Measurements from ENCODE around the gene ELOVL2. TPM values are rescaled to one million over a fixed set of nuclear protein-coding genes. Genes with fewer than 3 reads are reported as not detected.

ELOVL2 gene
- total RNA-seq, 1 donor from 2014 or later: 0.23 TPM

DNA sequence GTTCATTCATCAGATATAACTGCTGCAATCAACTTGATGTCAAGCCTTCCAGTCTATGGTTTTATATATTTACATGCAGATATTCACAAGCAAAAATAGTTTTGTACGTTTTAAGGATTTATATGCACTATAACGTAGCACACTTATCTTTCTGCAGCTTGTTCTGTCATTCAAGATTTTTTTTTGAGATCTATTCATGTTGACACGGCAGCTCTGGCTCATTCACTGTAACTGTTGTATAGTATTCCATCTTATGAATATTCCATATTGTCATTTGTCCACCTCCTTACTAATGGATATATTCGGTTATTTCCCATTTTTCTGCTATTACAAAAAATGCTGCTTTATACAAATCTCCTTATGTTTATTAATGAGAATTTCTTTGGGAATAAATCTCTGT is 13.2 kb downstream of the ELOVL2 start:
- H3K36me3 ChIP-seq: no peaks in the 10 kb centered on the region
- intact Hi-C loops (cut with DNase I): no loop called here
- ATAC-seq: no peak
- H3K4me1 ChIP-seq: no peaks in the 10 kb centered on the region
- peaks cover 12% of the 10 kb centered on the region for H3K27me3 ChIP-seq
- H3K4me3 ChIP-seq: no peak overlapping the region
- no peak for DNase-seq
- H3K27ac ChIP-seq: no peak overlapping the region
- TF ChIP-seq, protein P1, sequence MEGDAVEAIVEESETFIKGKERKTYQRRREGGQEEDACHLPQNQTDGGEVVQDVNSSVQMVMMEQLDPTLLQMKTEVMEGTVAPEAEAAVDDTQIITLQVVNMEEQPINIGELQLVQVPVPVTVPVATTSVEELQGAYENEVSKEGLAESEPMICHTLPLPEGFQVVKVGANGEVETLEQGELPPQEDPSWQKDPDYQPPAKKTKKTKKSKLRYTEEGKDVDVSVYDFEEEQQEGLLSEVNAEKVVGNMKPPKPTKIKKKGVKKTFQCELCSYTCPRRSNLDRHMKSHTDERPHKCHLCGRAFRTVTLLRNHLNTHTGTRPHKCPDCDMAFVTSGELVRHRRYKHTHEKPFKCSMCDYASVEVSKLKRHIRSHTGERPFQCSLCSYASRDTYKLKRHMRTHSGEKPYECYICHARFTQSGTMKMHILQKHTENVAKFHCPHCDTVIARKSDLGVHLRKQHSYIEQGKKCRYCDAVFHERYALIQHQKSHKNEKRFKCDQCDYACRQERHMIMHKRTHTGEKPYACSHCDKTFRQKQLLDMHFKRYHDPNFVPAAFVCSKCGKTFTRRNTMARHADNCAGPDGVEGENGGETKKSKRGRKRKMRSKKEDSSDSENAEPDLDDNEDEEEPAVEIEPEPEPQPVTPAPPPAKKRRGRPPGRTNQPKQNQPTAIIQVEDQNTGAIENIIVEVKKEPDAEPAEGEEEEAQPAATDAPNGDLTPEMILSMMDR (IDR thresholded peaks at IDR 0.05): no peak
- no peaks in the 10 kb centered on the region for H3K9me3 ChIP-seq

DNA sequence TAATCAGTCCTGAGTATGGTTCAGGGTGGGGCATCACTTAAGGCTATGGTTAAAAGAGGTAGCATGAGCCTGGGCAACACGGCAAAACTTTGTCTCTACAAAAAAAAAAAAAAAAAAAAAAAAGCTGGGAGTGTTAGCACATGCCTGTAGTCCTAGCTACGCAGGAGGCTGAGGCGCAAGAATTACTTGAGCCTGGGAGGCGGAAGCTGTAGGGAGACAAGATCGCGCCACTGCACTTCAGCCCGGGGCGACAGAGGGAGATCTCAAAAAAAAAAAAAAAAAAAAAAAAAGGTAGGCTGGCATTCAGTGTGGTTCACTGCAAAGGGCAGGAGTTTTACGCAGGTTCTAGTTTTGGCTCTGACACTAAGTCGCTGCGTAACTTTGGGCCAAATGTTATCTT is 15.1 kb downstream of the ELOVL2 start:
- TF ChIP-seq, protein P1 (IDR thresholded peaks at IDR 0.05): no peak
- H3K9me3 ChIP-seq: no peaks in the 10 kb centered on the region
- H3K27ac ChIP-seq: no peak overlapping the region
- H3K27me3 ChIP-seq: no peaks in the 10 kb centered on the region
- no peaks in the 10 kb centered on the region for H3K4me1 ChIP-seq
- no peaks in the 10 kb centered on the region for H3K36me3 ChIP-seq
- DNase-seq (no peak), ATAC-seq (no peak)
- intact Hi-C loops (cut with DNase I): no loop called here
- H3K4me3 ChIP-seq: no peak overlapping the region

DNA sequence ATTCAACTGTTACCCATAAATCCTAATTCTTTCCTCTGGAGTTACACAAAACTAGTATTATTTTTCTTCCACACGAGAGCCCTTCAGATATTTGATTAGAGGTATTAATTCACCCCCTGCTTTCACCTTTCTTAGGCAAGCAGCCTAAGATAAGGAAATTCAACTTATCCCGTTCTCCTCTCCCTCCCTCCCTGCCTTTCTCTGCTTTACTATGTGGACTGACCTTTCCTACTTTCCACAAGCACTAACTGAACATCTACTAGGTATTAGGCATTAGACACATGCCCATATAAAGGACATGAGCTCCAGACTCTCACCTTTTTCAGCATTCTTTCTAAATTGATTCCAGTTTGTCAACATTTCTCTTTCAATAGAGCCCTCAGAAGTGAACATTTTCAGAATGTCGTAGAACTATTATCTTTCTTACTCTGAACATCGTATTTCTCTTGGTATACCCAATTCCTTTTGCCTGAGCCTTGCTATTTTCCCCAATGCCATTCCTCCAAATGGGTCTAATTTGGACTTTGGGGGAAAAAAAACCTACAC is 16.5 kb downstream of the ELOVL2 start:
- H3K4me1 ChIP-seq: no peaks in the 10 kb centered on the region
- H3K36me3 ChIP-seq: no peaks in the 10 kb centered on the region
- no peak overlapping the region for H3K4me3 ChIP-seq
- TF ChIP-seq, protein P1 (IDR thresholded peaks at IDR 0.05): no peak
- no peaks in the 10 kb centered on the region for H3K27me3 ChIP-seq
- no peaks in the 10 kb centered on the region for H3K9me3 ChIP-seq
- H3K27ac ChIP-seq: no peak overlapping the region
- DNase-seq (no peak), ATAC-seq (no peak)
- intact Hi-C loops (cut with DNase I): no loop called here

DNA sequence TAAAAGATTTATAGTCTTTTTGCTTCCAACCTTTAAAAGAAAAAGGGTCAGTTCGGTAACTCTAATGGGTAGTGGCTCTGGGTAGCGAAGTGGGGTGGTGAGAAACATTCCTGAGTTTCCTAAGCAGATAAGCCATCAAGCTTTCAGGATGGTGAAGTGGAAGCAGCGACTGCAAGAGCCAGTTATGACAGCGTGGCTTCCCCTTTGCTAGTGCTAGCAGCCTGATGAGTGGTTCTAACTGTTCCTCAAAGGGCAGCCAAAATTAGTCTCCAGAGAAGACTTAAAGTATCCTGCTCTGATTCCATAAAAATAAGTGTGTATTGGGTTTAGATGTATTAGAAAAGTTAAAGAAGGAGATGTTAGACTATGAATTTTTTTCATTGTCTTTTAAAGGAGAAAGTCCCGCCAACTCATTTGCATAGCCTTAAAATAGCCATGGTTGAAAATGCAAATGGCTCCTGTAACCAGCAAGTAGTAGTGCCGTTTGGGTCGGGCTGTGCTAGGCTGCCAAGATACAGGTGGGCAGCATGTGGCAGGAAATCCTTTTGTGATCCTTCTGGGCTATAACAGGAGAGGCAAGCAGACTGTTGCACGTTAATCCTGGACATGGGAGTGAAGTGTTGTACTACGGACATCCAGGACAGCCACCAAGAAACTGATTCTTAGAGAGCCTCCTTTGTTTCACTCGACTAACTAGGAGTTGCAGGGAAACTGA is 18.0 kb downstream of the ELOVL2 start:
- DNase-seq (no peak), ATAC-seq (no peak)
- Histone ChIP-seq H3K4me3 (no peak overlapping the region), H3K27me3 (no peaks in the 10 kb centered on the region), H3K4me1 (no peaks in the 10 kb centered on the region), H3K36me3 (no peaks in the 10 kb centered on the region), H3K9me3 (no peaks in the 10 kb centered on the region), H3K27ac (no peak overlapping the region)
- intact Hi-C loops (cut with DNase I): no loop called here
- TF ChIP-seq, protein P1 (IDR thresholded peaks at IDR 0.05): no peak

DNA sequence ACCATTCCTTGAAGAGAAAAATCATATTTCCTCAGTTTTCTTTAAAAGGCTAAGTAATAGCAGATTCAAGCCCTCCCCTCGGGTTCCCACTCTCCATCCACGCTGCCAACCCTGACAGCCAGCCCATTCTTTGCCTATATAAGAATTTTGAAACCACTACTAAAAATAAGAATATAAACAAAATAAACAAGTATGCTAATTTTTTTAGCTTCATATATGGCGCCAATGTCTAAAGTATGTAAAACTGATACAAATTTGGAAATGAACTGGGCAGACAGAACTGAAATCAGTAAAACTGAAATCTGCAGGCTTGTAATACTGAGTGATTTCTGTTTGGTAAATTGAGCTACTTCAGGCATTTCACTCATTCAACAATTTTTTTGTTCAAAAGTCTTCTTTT is 19.0 kb downstream of the ELOVL2 start:
- H3K9me3 ChIP-seq: no peaks in the 10 kb centered on the region
- ATAC-seq (no peak), DNase-seq (no peak)
- TF ChIP-seq, protein P1 (IDR thresholded peaks at IDR 0.05): no peak
- no peak overlapping the region for H3K4me3 ChIP-seq
- no peaks in the 10 kb centered on the region for H3K27me3 ChIP-seq
- H3K36me3 ChIP-seq: no peaks in the 10 kb centered on the region
- no peak overlapping the region for H3K27ac ChIP-seq
- intact Hi-C loops (cut with DNase I): no loop called here
- no peaks in the 10 kb centered on the region for H3K4me1 ChIP-seq

Measured in upper lobe of right lung (tissue), 1 donor.